GM12878 (cell line): ENCODE measurements around the gene KCNS3. TPM values are rescaled to one million over a fixed set of nuclear protein-coding genes. Genes with fewer than 3 reads are reported as not detected.
"Not testable (repeated sequence)": the region's sequence is repeated elsewhere in the genome, so short reads cannot be mapped to it uniquely, and the experiment has no call there.

ENCODE experiments used
- ATAC-seq: fragments of 200-7000 bp; cut with Tn5 transposase; 3 replicates; pipeline ENCODE4 v1.9.1; 2020; ENCODE audit warnings: mild to moderate bottlenecking, moderate library complexity
- BruUV-seq: library from RNA; stranded (reverse); fragments of 400-500 nt; replicated peaks from 2 replicates; lab custom pipeline; 2021; lab: Mats Ljungman, UMichigan
- CTCF ChIA-PET: fragments of 300-600 bp; sonication (Branson Sonifier 250); formaldehyde crosslinking; extraction: SDS; loops from one replicate; lab custom pipeline; 2021; ENCODE audit warnings: inconsistent platforms; lab: Yijun Ruan, JAX
- POLR2A ChIA-PET: fragments of 350-600 bp; formaldehyde crosslinking; extraction: SDS; loops from one replicate; lab custom pipeline; 2021; ENCODE audit warnings: inconsistent platforms; lab: Charles Lee
- RAD21 ChIA-PET: fragments of 300-600 bp; sonication (Branson Sonifier 250); formaldehyde crosslinking; loops from one replicate; lab custom pipeline; 2023; ENCODE audit warnings: antibody characterized with exemption; ENCODE audit not compliant: unreplicated experiment; lab: Charles Lee
- SMC1A ChIA-PET: fragments of 300-600 bp; sonication (Branson Sonifier 250); formaldehyde crosslinking; loops from one replicate; lab custom pipeline; 2023; ENCODE audit not compliant: unreplicated experiment, uncharacterized antibody; lab: Charles Lee
- DNase-seq: peaks from one replicate; pipeline ENCODE4 v3.0.0-alpha.2; 2011; ENCODE audit warnings: low read depth, low spot score
- FAIRE-seq: peaks from 3 replicates; lab custom pipeline; 2011; peaks lifted over from hg19 to GRCh38; lab: Jason Lieb, UNC
- H2AFZ ChIP-seq: 2 replicates; pipeline ENCODE4 v1.6.0; 2011; ENCODE audit warnings: low read depth, low read length, control low read depth; ENCODE audit not compliant: control insufficient read depth
- H3K27ac ChIP-seq: 2 replicates; pipeline ENCODE4 v1.5.1; 2011; ENCODE audit warnings: control low read depth; ENCODE audit not compliant: control insufficient read depth, insufficient read depth
- H3K27me3 ChIP-seq, 2 experiments: replicated peaks in 1 of 2; 2 replicates each; pipeline versions ENCODE4 v1.6.0 to v1.6.1; 2011; ENCODE audit warnings: low read length in 1 of 2; ENCODE audit not compliant: control insufficient read depth in 2 of 2, insufficient read depth in 2 of 2
- H3K36me3 ChIP-seq, 2 experiments: 2 replicates each; pipeline ENCODE4 v1.5.1; 2011; ENCODE audit warnings: low read length in 1 of 2; ENCODE audit not compliant: control insufficient read depth in 2 of 2, insufficient read depth in 2 of 2
- H3K4me1 ChIP-seq: 2 replicates; pipeline ENCODE4 v1.6.1; 2011; ENCODE audit warnings: mild to moderate bottlenecking, low read length, moderate library complexity, mixed read lengths; ENCODE audit not compliant: control insufficient read depth, insufficient read depth
- H3K4me2 ChIP-seq: 2 replicates; pipeline ENCODE4 v1.6.0; 2011; ENCODE audit warnings: control low read depth; ENCODE audit not compliant: control insufficient read depth, insufficient read depth
- H3K4me3 ChIP-seq: fragments of 200-600 bp; sonication (generic); 2 replicates; pipeline ENCODE4 v1.5.1; 2016
- H3K79me2 ChIP-seq: 2 replicates; pipeline ENCODE4 v1.6.0; 2011; ENCODE audit warnings: low read length; ENCODE audit not compliant: control insufficient read depth, insufficient read depth
- H3K9ac ChIP-seq: 2 replicates; pipeline ENCODE4 v1.8.0; 2011; ENCODE audit warnings: low read length, control low read depth, mixed read lengths; ENCODE audit not compliant: control insufficient read depth, insufficient read depth
- H3K9me3 ChIP-seq: replicated peaks from 3 replicates; pipeline ENCODE4 v1.5.1; 2011; ENCODE audit warnings: mild to moderate bottlenecking, low read length; ENCODE audit not compliant: control insufficient read depth, insufficient read depth
- H4K20me1 ChIP-seq: 2 replicates; pipeline ENCODE4 v1.6.0; 2011; ENCODE audit not compliant: control insufficient read depth, insufficient read depth
- EGR1 ChIP-seq, 2 experiments: IDR thresholded peaks; 1 replicate in 1 of 2; 2 replicates in 1 of 2; pipeline ENCODE4 v1.6.1; 2011 to 2012; ENCODE audit warnings: low read depth in 2 of 2, low read length in 2 of 2, borderline replicate concordance in 1 of 2, mild to moderate bottlenecking in 1 of 2, moderate library complexity in 1 of 2
- ESRRA ChIP-seq: IDR thresholded peaks from 2 replicates; pipeline ENCODE4 v1.6.1; 2012; ENCODE audit warnings: mild to moderate bottlenecking, low read length, improper control_type of control experiment
- HDGF ChIP-seq: fragments of 450-650 bp; IDR thresholded peaks from 2 replicates; pipeline ENCODE4 v1.6.1; 2016; ENCODE audit warnings: antibody characterized with exemption
- MTA3 ChIP-seq: IDR thresholded peaks from 2 replicates; pipeline ENCODE4 v1.6.1; 2012; ENCODE audit warnings: low read length, inconsistent platforms, borderline replicate concordance
- NBN ChIP-seq: fragments of 450-650 bp; IDR thresholded peaks from 2 replicates; pipeline ENCODE4 v1.6.1; 2016
- NFYA ChIP-seq: IDR thresholded peaks from 2 replicates; pipeline ENCODE4 v1.6.1; 2011; ENCODE audit warnings: low read depth, mild to moderate bottlenecking, low read length, improper control_type of control experiment, borderline replicate concordance
- PML ChIP-seq: IDR thresholded peaks from 2 replicates; pipeline ENCODE4 v1.6.1; 2012; ENCODE audit warnings: low read length, inconsistent platforms
- RB1 ChIP-seq: fragments of 450-650 bp; formaldehyde crosslinking; IDR thresholded peaks from 2 replicates; pipeline ENCODE4 v1.6.1; 2017; ENCODE audit warnings: mild to moderate bottlenecking, borderline replicate concordance
- RUNX3 ChIP-seq: IDR thresholded peaks from 2 replicates; pipeline ENCODE4 v1.6.1; 2012; ENCODE audit warnings: low read length, inconsistent platforms
- SMC3 ChIP-seq: IDR thresholded peaks from 2 replicates; pipeline ENCODE4 v1.6.1; 2011; ENCODE audit warnings: low read length, improper control_type of control experiment, borderline replicate concordance
- SREBF1 ChIP-seq: IDR thresholded peaks from 2 replicates; pipeline ENCODE4 v1.6.1; 2012; ENCODE audit warnings: mild to moderate bottlenecking, low read length
- STAT3 ChIP-seq: IDR thresholded peaks from 2 replicates; pipeline ENCODE4 v1.6.1; 2011; ENCODE audit warnings: low read depth, low read length, improper control_type of control experiment
- ZNF24 ChIP-seq: fragments of 450-650 bp; IDR thresholded peaks from 2 replicates; pipeline ENCODE4 v1.6.1; 2017; ENCODE audit warnings: antibody characterized with exemption, mild to moderate bottlenecking
- WGBS: methylation state at CpG from one replicate; pipeline ENCODE4 v1.1.6; 2016; ENCODE audit warnings: low lambda C conversion rate; ENCODE audit not compliant: insufficient replicate concordance, insufficient coverage; ENCODE audit errors: missing lambda C conversion rate; 5-methylcytosine and 5-hydroxymethylcytosine counted together
- in situ Hi-C: fragments of 300-500 bp; cut with MboI; formaldehyde crosslinking; loops from 9 replicates; pipeline ENCODE4 v1.14.3; 2018; ENCODE audit warnings: mixed read lengths
- intact Hi-C: fragments of 100-400 bp; cut with micrococcal nuclease; formaldehyde crosslinking; loops from one replicate; pipeline ENCODE4 v1.14.2; 2022; ENCODE audit not compliant: unreplicated experiment
- polyA plus RNA-seq, 11 experiments: library from polyadenylated mRNA; depleted of rRNA in 4 of 11; unstranded in 6 of 11; stranded (reverse) in 5 of 11; fragments of >200 nt; fragmentation: Nextera tagmentation in 4 of 11; fragmentation: Illumina TruSeq in 1 of 11; extraction: Ambion mirVana in 4 of 11; extraction: Trizol in 1 of 11; gene quantifications; 1 replicate in 1 of 11; 2 replicates in 10 of 11; pipeline versions ENCODE4 v1.2.1 to v1.2.3, GENCODE V29; 2011 to 2016; ENCODE audit warnings: inconsistent platforms in 2 of 11, missing spikeins in 2 of 11, low read depth in 1 of 11
- total RNA-seq, 4 experiments: library from RNA; depleted of rRNA in 3 of 4; stranded (reverse); fragments of >200 nt in 3 of 4; fragmentation: Illumina TruSeq in 1 of 4; extraction: Trizol in 1 of 4; gene quantifications; 2 replicates each; pipeline versions ENCODE4 v1.2.1 to v1.2.3, GENCODE V29; 2013 to 2021
- TF ChIP-seq, protein P1 (sequence below): fragments of 450-650 bp; IDR thresholded peaks from 2 replicates; pipeline ENCODE4 v1.6.1; 2017; ENCODE audit warnings: antibody characterized with exemption, mild to moderate bottlenecking, moderate library complexity
- TF ChIP-seq, protein P2 (sequence below): fragments of 450-650 bp; IDR thresholded peaks from 2 replicates; pipeline ENCODE4 v1.6.1; 2018; ENCODE audit warnings: borderline replicate concordance, mild to moderate bottlenecking; ENCODE audit not compliant: partially characterized antibody

Gene KCNS3
- total and polyA plus RNA-seq, 10 of the 15 experiments (the other 5 are each of a cell fraction or from before 2014, with no cell fraction given): not detected

DNA sequence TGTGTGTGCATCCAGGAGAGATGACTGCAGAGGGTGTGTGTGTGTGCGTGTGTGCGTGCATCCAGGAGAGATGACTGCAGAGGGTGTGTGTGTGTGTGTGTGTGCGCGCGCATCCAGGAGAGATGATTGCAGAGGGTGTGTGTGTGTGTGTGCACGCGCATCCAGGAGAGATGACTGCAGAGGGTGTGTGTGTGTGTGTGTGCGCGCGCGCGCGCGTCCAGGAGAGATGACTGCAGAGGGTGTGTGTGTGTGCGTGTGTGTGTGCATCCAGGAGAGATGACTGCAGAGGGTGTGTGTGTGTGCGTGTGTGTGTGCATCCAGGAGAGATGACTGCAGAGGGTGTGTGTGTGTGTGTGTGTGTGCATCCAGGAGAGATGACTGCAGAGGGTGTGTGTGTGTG lies 85.1 kb downstream of the KCNS3 start:
- in situ Hi-C loops, intact Hi-C loops, H3K27me3 ChIP-seq, ATAC-seq, FAIRE-seq, H2AFZ ChIP-seq, H3K36me3 ChIP-seq, RAD21 ChIA-PET, H3K9ac ChIP-seq, POLR2A ChIA-PET, H3K4me3 ChIP-seq, H3K9me3 ChIP-seq, H3K4me1 ChIP-seq, H3K79me2 ChIP-seq, CTCF ChIA-PET, H4K20me1 ChIP-seq, H3K4me2 ChIP-seq, BruUV-seq, DNase-seq, SMC1A ChIA-PET, H3K27ac ChIP-seq: not testable (repeated sequence)
- 86% methylated on average over 11 of the region's 16 CpGs for WGBS

DNA sequence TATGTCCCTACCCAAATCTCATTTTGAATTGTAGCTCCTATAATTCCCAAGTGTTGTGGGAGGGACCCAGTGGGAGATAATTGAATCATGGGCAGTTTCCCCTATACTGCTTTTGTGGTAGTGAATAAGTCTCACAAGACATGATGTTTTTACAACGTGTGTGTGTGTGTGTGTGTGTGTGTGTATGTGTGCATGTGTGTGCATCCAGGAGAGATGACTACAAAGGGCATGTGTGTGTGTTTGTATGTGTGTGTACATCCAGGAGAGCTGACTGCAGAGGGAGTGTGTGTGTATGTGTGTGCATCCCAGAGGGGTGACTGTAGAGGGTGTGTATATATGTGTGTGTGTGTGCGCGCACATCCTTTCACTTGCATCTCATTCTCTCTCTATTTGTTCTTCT lies 86.7 kb downstream of the KCNS3 start:
- FAIRE-seq (no peak), DNase-seq (no peak), ATAC-seq (no peak)
- Histone ChIP-seq H3K4me2 (no peak overlapping the region), H3K27ac (no peak overlapping the region), H3K4me1 (no peaks in the 10 kb centered on the region), H3K79me2 (no peaks in the 10 kb centered on the region), H3K9ac (no peak overlapping the region), H3K4me3 (no peak overlapping the region), H3K36me3 (no peaks in the 10 kb centered on the region), H4K20me1 (no peaks in the 10 kb centered on the region), H3K9me3 (no peaks in the 10 kb centered on the region), H3K27me3 (no peaks in the 10 kb centered on the region), H2AFZ (no peak overlapping the region)
- POLR2A ChIA-PET: no interaction called here
- intact Hi-C loops (no loop called here), in situ Hi-C loops (no loop called here)
- CTCF ChIA-PET: no interaction called here
- no TSS peak for BruUV-seq
- RAD21 ChIA-PET: no interaction called here
- WGBS: 73% methylated on average over 3 of the region's 3 CpGs
- SMC1A ChIA-PET: no interaction called here
- TF ChIP-seq NFYA (no peak), ESRRA (no peak), EGR1 (IDR thresholded peaks at IDR 0.05; ENCODE audit: borderline replicate concordance in 1 of 2, low read depth in 2 of 2, low read length in 2 of 2) (no peak), SMC3 (no peak), RUNX3 (no peak), ZNF24 (no peak), NBN (no peak), RB1 (no peak), PML (no peak), HDGF (no peak), SREBF1 (no peak), MTA3 (no peak), STAT3 (no peak)
- TF ChIP-seq, protein P1, sequence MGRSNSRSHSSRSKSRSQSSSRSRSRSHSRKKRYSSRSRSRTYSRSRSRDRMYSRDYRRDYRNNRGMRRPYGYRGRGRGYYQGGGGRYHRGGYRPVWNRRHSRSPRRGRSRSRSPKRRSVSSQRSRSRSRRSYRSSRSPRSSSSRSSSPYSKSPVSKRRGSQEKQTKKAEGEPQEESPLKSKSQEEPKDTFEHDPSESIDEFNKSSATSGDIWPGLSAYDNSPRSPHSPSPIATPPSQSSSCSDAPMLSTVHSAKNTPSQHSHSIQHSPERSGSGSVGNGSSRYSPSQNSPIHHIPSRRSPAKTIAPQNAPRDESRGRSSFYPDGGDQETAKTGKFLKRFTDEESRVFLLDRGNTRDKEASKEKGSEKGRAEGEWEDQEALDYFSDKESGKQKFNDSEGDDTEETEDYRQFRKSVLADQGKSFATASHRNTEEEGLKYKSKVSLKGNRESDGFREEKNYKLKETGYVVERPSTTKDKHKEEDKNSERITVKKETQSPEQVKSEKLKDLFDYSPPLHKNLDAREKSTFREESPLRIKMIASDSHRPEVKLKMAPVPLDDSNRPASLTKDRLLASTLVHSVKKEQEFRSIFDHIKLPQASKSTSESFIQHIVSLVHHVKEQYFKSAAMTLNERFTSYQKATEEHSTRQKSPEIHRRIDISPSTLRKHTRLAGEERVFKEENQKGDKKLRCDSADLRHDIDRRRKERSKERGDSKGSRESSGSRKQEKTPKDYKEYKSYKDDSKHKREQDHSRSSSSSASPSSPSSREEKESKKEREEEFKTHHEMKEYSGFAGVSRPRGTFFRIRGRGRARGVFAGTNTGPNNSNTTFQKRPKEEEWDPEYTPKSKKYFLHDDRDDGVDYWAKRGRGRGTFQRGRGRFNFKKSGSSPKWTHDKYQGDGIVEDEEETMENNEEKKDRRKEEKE: no peak
- TF ChIP-seq, protein P2, sequence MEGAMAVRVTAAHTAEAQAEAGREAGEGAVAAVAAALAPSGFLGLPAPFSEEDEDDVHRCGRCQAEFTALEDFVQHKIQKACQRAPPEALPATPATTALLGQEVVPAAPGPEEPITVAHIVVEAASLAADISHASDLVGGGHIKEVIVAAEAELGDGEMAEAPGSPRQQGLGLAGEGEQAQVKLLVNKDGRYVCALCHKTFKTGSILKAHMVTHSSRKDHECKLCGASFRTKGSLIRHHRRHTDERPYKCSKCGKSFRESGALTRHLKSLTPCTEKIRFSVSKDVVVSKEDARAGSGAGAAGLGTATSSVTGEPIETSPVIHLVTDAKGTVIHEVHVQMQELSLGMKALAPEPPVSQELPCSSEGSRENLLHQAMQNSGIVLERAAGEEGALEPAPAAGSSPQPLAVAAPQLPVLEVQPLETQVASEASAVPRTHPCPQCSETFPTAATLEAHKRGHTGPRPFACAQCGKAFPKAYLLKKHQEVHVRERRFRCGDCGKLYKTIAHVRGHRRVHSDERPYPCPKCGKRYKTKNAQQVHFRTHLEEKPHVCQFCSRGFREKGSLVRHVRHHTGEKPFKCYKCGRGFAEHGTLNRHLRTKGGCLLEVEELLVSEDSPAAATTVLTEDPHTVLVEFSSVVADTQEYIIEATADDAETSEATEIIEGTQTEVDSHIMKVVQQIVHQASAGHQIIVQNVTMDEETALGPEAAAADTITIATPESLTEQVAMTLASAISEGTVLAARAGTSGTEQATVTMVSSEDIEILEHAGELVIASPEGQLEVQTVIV: no peak
